GM12892 (cell line): ENCODE measurements around the gene VAT1.

Experiments used
- POLR2A ChIP-seq: IDR thresholded peaks from 2 replicates; pipeline ENCODE4 v1.6.1; 2011; ENCODE audit warnings: low read depth, low read length, control low read depth
- POLR2AphosphoS5 ChIP-seq: IDR thresholded peaks from 2 replicates; pipeline ENCODE4 v1.6.1; 2011; ENCODE audit warnings: low read depth, low read length, control low read depth
- TAF1 ChIP-seq: IDR thresholded peaks from 2 replicates; pipeline ENCODE4 v1.6.1; 2011; ENCODE audit warnings: low read depth, mild to moderate bottlenecking, control low read depth, low read length, borderline replicate concordance

GRCh38 chr17:43031666-43032065 is 9.5 kb upstream of the VAT1 start:
- no peak for TF ChIP-seq POLR2A
- TF ChIP-seq TAF1, result no peak
- TF ChIP-seq POLR2AphosphoS5, result no peak
